Erythroblast (primary cell): ENCODE data around the gene TMIE.

Source experiments
- GATA1 ChIP-seq: IDR thresholded peaks from 2 replicates; pipeline ENCODE4 v1.6.1; 2011; ENCODE audit warnings: low read depth, mild to moderate bottlenecking, control low read depth, low read length, moderate library complexity
- POLR2A ChIP-seq: IDR thresholded peaks from 2 replicates; pipeline ENCODE4 v1.6.1; 2011; ENCODE audit warnings: mild to moderate bottlenecking, low read length

- TF ChIP-seq POLR2A = no peak
- TF ChIP-seq GATA1 = no peak
Observed at GRCh38 chr3:46722443-46722842, 21.3 kb downstream of the TMIE start.
